Activated naive CD4-positive, alpha-beta T cell treated with anti-CD3 and anti-CD28 coated beads for 36 hours (primary cell): ENCODE results near the gene TEX54. TPM values are rescaled to one million over a fixed set of nuclear protein-coding genes. Genes with fewer than 3 reads are reported as not detected.
"Not testable (repeated sequence)": the region's sequence is repeated elsewhere in the genome, so short reads cannot be mapped to it uniquely, and the experiment has no call there.

Experiments
- CTCF ChIA-PET: fragments of 350-600 bp; sonication (Branson Sonifier 250); formaldehyde crosslinking; loops from one replicate; lab custom pipeline; 2021; ENCODE audit warnings: antibody characterized with exemption; lab: Charles Lee
- DNase-seq: peaks from one replicate; pipeline ENCODE4 v3.0.0-alpha.2; 2020
- H3K27ac Mint-ChIP-seq: one replicate; pipeline ENCODE4 v1.8.0; 2021; ENCODE audit warnings: mild to moderate bottlenecking, mixed read lengths
- H3K27me3 Mint-ChIP-seq: one replicate; pipeline ENCODE4 v1.8.0; 2021; ENCODE audit warnings: low read depth, mixed read lengths
- H3K36me3 Mint-ChIP-seq: one replicate; pipeline ENCODE4 v1.8.0; 2021; ENCODE audit warnings: low read depth, mixed read lengths
- H3K4me1 Mint-ChIP-seq: one replicate; pipeline ENCODE4 v1.8.0; 2021; ENCODE audit warnings: low read depth, mixed read lengths
- H3K4me3 Mint-ChIP-seq: one replicate; pipeline ENCODE4 v1.8.0; 2021; ENCODE audit warnings: mild to moderate bottlenecking, moderate library complexity, mixed read lengths
- H3K9me3 Mint-ChIP-seq: one replicate; pipeline ENCODE4 v1.8.0; 2021; ENCODE audit warnings: mixed read lengths
- intact Hi-C: fragments of 100-400 bp; cut with micrococcal nuclease; formaldehyde crosslinking; loops from one replicate; pipeline ENCODE4 v1.15.1; 2023
- total RNA-seq, 2 experiments: library from RNA; stranded (reverse); gene quantifications; one replicate each; pipeline ENCODE4 v1.2.3, GENCODE V29; 2021

The TEX54 gene
- total RNA-seq, 2 experiments from 2014 or later: not detected

DNA sequence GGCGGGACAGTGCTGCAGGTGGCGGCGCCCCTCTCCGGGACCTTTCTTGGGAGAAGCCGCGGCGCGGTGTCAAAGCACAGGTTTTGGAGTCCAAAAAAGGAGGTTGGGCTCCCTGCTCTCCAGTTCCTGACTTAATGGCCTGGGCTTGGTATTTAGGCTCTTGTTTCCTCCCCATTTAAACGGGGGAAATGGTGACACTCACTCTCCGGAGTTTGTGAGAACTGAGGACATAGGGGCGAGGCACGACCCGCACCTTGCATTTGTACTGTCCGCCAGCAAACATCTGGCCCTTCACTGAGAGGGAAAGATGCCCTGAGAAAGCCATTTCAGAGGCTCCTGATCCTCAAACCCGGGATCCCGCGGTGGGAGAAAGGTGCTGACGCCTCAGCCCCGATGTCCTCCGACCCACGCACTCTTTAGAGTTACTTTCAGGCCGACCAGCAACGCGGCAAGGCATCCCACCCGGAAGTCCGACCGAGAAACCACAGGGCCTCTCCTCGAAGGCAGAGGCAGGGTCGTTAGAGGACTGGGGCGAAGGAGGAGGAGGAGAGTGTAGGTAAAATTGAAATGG lies 9.6 kb upstream of the TEX54 start:
- no peak overlapping the region for H3K27ac Mint-ChIP-seq
- H3K9me3 Mint-ChIP-seq: no peaks in the 10 kb centered on the region
- no peaks in the 10 kb centered on the region for H3K27me3 Mint-ChIP-seq
- H3K4me3 Mint-ChIP-seq: no peak overlapping the region
- CTCF ChIA-PET: interaction anchor here (0.7 to 1.7 kb wide), 4 partner anchors 10 to 56 kb away, joined by 3 to 5 read pairs (median 3); partner anchors contain the start of gene TEX54
- H3K4me1 Mint-ChIP-seq: peaks cover 20% of the 10 kb centered on the region
- DNase-seq: peak; percentile 61
- intact Hi-C loops: loop anchor here (1.0 to 5.0 kb wide), 3 partner anchors 13 to 270 kb away; partner anchors contain the start of gene EEF1G
- peaks cover 12% of the 10 kb centered on the region for H3K36me3 Mint-ChIP-seq

- DNase-seq: peak; percentile 93
- no peaks in the 10 kb centered on the region for H3K9me3 Mint-ChIP-seq
- peaks cover 15% of the 10 kb centered on the region for H3K36me3 Mint-ChIP-seq
- intact Hi-C loops: loop anchor here (1.0 to 5.0 kb wide), 8 partner anchors 14 to 269 kb away; partner anchors contain the start of genes C11orf98, CSKMT, EEF1G and HNRNPUL2
- CTCF ChIA-PET: interaction anchor here (0.6 to 2.8 kb wide), 7 partner anchors 9 to 188 kb away, joined by 3 to 13 read pairs (median 3); partner anchors contain the start of genes INTS5, TEX54 and TMEM179B
- H3K27ac Mint-ChIP-seq: no peak overlapping the region
- peaks cover 23% of the 10 kb centered on the region for H3K4me1 Mint-ChIP-seq
- no peaks in the 10 kb centered on the region for H3K27me3 Mint-ChIP-seq
- no peak overlapping the region for H3K4me3 Mint-ChIP-seq
These were observed 8.9 kb upstream of the TEX54 start for GRCh38 chr11:62841361-62842170.

- not testable (repeated sequence) for H3K27ac Mint-ChIP-seq, H3K4me3 Mint-ChIP-seq, H3K27me3 Mint-ChIP-seq, H3K9me3 Mint-ChIP-seq
- peaks cover 30% of the 10 kb centered on the region for H3K4me1 Mint-ChIP-seq
- peaks cover 18% of the 10 kb centered on the region for H3K36me3 Mint-ChIP-seq
- peak; percentile 94 for DNase-seq
- CTCF ChIA-PET: interaction anchor here (0.6 to 2.8 kb wide), 7 partner anchors 8 to 188 kb away, joined by 3 to 13 read pairs (median 3); partner anchors contain the start of genes INTS5, TEX54 and TMEM179B
- intact Hi-C loops: loop anchor here (1.0 to 5.0 kb wide), 7 partner anchors 49 to 269 kb away; partner anchors contain the start of genes C11orf98, CSKMT, EEF1G and GANAB
These were observed 8.2 kb upstream of the TEX54 start for GRCh38 chr11:62840721-62841360.

DNA sequence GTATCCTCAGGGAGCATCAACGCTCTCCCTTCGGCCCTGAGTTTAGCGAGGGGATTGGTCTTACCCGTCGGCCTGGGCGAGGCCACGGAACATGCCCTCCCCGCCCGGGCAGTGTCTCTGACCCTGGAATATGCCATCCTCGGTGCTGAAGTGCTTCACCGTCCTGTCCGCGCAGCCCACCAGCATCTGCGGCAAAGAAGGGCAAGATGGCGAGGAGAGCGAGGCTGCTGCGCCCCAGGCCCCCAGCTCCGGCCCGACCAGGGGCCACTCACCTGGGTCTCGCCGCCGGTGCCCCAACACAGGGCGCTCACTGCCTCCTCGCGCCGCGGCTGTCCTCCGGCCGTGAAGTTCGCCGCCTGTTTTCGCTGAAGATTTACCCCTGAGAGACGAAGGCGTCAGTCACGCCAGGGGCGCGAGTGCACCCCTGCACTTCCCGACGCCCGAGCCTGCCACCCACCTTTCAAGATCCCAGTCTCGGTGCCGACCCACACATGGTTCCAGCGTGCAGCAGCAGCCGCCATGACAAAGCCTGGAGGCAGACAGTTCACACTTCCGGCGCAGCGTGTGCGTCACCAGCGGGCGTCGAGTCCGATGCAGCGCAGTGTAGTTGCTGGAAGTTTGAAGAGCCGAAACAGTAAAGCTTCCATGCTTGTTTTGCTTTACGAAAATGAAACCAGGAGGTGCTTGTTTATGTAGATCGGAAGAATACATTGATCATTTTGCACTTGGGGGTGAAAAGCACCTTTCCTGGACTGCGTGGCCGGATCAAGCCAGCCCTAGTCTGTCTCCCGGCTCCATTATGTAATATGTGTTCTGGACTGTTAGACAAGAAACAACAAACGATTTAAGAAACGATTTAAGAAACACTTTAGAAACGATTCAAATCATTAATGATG lies 6.7 kb upstream of the TEX54 start, which contains the start of gene WDR74:
Gene WDR74, minus strand, starts transcription at position 541 of the 896 bp plus-strand sequence. Its CDS starts 20 bp downstream, at position 521.
- Mint-ChIP-seq H3K27me3 (no peaks in the 10 kb centered on the region), H3K4me1 (peaks cover 41% of the 10 kb centered on the region), H3K27ac (no peak within 1 kb of the TSS), H3K4me3 (no peak within 1 kb of the TSS), H3K36me3 (peaks cover 32% of the 10 kb centered on the region), H3K9me3 (no peaks in the 10 kb centered on the region)
- peak; percentile 97 for DNase-seq
- intact Hi-C loops: loop anchor here (1.0 kb wide), 5 partner anchors 8 to 78 kb away; partner anchors contain the start of genes NXF1, POLR2G, TAF6L and TMEM179B
- CTCF ChIA-PET: interaction anchor here (0.8 to 2.8 kb wide), 5 partner anchors 12 to 415 kb away, joined by 3 to 13 read pairs (median 5); partner anchors contain the start of gene TMEM179B

GRCh38 chr11:62835336-62835735 lies 2.7 kb upstream of the TEX54 start:
- Mint-ChIP-seq H3K9me3 (no peaks in the 10 kb centered on the region), H3K4me3 (no peak overlapping the region), H3K27ac (peak overlapping the region; percentile 7), H3K36me3 (peaks cover 37% of the 10 kb centered on the region), H3K27me3 (no peaks in the 10 kb centered on the region), H3K4me1 (peaks cover 53% of the 10 kb centered on the region)
- DNase-seq: no peak
- intact Hi-C loops: no loop called here
- CTCF ChIA-PET: interaction anchor here (0.6 to 3.3 kb wide), 2 partner anchors 49 to 567 kb away, joined by 4 to 15 read pairs; partner anchors contain the start of gene TMEM179B

DNA sequence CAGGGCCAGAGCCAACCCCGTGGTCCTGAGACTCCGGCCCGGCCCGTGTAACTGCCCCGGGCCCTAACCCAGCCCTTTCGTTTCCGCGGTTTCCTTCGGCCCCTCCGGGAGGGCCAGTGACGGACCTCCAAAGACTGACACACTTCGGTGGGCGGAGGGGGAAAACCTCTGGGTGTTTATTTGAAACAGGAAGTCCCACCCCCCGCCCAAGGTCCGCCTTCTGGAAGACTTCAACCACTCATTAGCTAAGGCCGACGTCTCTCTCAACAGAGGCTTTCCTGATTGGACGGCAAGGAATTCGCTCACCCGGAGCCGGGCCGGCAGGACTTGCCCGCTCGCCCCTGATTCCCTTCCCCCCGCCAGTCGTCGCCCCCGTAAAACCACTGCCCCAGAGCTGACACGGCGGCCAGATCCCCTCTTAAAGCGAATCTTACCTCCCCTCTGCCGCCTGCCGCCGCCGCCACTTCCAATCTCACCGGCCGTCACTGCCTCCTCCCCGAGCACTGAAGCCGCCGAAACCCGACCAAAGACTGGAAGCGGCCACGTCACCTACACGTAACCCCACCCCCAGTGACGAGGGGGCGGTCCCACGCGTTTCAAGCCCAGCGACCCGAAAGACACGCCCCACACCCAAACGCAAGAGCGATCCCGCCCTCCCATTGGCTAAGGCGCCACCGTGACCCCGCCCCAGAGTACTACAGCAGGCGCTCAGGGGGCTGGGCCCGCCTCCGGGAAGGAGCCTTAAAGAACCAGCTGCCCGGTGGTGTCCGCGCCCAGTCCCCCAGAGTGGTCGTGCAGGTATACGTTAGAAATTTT lies 913 bp downstream of the TEX54 start, which contains the start of gene STX5:
Gene STX5, minus strand, starts transcription at position 532 of the 816 bp plus-strand sequence. CDS start 808 bp downstream, outside the sequence.
- Mint-ChIP-seq H3K4me1 (peaks cover 47% of the 10 kb centered on the region), H3K36me3 (peaks cover 23% of the 10 kb centered on the region), H3K4me3 (peak within 1 kb of the TSS; percentile 99), H3K9me3 (no peaks in the 10 kb centered on the region), H3K27ac (peak within 1 kb of the TSS; percentile 100), H3K27me3 (no peaks in the 10 kb centered on the region)
- DNase-seq: peak; percentile 100
- intact Hi-C loops: loop anchor here (1.0 kb wide), 6 partner anchors 8 to 104 kb away; partner anchors contain the start of genes HNRNPUL2, NXF1, TMEM179B and TMEM223
- CTCF ChIA-PET: interaction anchor here (0.6 to 1.8 kb wide), 5 partner anchors 10 to 177 kb away, joined by 3 to 12 read pairs (median 3); no protein-coding TSS in a partner anchor

GRCh38 chr11:62830904-62831519 lies 1.6 kb downstream of the TEX54 start:
- Mint-ChIP-seq H3K4me3 (peak overlapping the region; percentile 99), H3K4me1 (peaks cover 40% of the 10 kb centered on the region), H3K27ac (peak overlapping the region; percentile 100), H3K9me3 (no peaks in the 10 kb centered on the region), H3K27me3 (no peaks in the 10 kb centered on the region), H3K36me3 (peaks cover 19% of the 10 kb centered on the region)
- CTCF ChIA-PET: interaction anchor here (0.6 to 1.8 kb wide), 3 partner anchors 37 to 45 kb away, joined by 3 to 12 read pairs (median 5); no protein-coding TSS in a partner anchor
- peak; percentile 23 for DNase-seq
- intact Hi-C loops: loop anchor here (1.0 kb wide), 4 partner anchors 8 to 104 kb away; partner anchors contain the start of genes HNRNPUL2, TMEM179B, TMEM223 and WDR74

GRCh38 chr11:62828130-62828529 lies 4.5 kb downstream of the TEX54 start:
- H3K4me3 Mint-ChIP-seq, intact Hi-C loops, H3K27me3 Mint-ChIP-seq, H3K9me3 Mint-ChIP-seq, H3K27ac Mint-ChIP-seq, DNase-seq: not testable (repeated sequence)
- CTCF ChIA-PET: interaction anchor here (1.0 to 1.9 kb wide), 4 partner anchors 12 to 101 kb away, joined by 3 to 9 read pairs (median 4); partner anchors contain the start of genes HNRNPUL2 and TMEM179B
- H3K4me1 Mint-ChIP-seq: peaks cover 19% of the 10 kb centered on the region
- H3K36me3 Mint-ChIP-seq: peaks cover 15% of the 10 kb centered on the region

GRCh38 chr11:62823677-62824076 lies 9.0 kb downstream of the TEX54 start:
- Mint-ChIP-seq H3K36me3 (peaks cover 21% of the 10 kb centered on the region), H3K27ac (no peak overlapping the region), H3K9me3 (no peaks in the 10 kb centered on the region), H3K4me3 (no peak overlapping the region), H3K27me3 (no peaks in the 10 kb centered on the region), H3K4me1 (peaks cover 2% of the 10 kb centered on the region)
- CTCF ChIA-PET: interaction anchor here (0.6 to 1.7 kb wide), 4 partner anchors 13 to 37 kb away, joined by 3 to 5 read pairs (median 3); no protein-coding TSS in a partner anchor
- DNase-seq: no peak
- intact Hi-C loops: no loop called here
